Nucleus accumbens (tissue), 56 donors: ENCODE data around the gene RCAN2.

Experiments used
- DNase-seq, 56 donors: peaks; one replicate each; lab custom pipeline; 2025; lab: John Stamatoyannopoulos, UW

RCAN2 gene

GRCh38 chr6:46269447-46270229, 221.6 kb downstream of the RCAN2 start:
- peak in 27 of 56 donors; percentile 1 to 53 (median 16) for DNase-seq

GRCh38 chr6:46267515-46267914, 223.7 kb downstream of the RCAN2 start:
- DNase-seq, result no peak

DNA sequence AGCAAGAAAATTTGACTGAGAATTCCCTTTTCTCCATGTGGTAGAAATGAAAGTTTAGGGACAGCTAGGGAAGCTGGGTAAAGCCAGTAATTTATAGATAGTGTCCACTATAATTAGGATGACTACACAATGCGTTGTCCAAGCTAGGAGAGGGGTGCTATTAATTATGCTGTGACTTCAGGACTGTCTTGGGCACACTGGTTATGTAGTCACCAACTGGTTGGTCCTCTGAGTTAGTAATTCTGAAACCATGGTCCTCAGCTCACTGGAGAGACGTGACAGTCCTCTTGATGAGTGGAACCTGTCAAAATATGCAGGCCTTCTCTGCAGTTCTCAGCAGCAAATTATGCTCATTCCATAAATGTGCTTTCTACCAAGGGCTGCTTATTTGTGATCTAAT, 225.9 kb downstream of the RCAN2 start:
- no peak for DNase-seq

DNA sequence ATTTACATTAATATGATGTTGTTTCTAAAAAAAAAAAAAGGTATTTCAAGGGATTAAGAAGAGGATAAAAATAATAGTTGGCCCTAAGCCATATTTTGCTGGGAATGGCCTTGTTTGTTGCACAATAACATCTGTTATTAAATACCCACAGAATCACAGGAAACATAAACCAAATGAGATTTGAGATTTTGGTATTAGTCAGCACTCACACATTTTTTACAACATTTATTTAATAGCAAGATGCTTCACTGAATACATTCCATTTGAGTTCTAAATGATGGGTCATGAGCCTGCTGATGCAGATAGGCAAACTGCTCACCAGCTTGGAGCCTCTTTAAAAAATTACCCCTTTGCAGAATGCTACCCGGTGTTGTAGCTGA, 227.6 kb downstream of the RCAN2 start:
- DNase-seq, result no peak

DNA sequence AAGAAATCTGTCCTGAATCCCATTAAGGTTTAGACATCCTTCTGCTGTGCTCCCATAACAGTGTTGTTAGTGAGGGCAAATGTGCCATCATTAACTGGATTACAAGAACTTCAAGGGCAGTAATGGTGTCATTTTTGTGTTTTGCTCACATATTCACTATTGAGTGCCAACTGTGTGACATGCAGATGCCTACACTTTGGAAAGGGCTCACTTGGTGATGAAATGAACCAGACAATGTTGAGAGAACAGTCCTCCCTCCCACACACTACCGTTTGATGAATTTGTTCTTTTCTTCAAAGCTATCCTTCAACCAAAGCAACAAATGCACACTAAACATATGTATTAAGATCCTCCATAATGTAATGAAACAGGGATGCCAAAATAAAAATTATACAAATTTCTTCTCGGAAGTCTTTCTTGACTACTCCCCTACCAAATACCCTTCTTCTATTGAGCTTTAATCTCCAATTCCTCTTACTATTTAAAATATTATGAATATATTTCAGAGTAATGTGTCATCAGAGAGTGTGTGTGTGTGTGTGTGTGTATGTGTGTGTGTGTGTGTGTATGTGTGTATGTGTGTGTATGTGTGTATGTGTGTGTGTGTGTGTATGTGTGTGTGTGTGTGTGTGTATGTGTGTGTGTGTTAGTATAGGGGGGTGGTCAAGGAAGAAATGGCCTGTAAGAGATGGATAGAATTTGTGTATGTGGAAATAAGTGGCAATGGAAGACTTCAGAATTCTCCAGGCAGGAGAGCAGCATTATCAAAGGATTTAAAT, 228.1 kb downstream of the RCAN2 start:
- no peak for DNase-seq

- DNase-seq, result no peak
Measured at GRCh38 chr6:46258249-46258648, 233.0 kb downstream of the RCAN2 start.

- no peak for DNase-seq
Measured at GRCh38 chr6:46255528-46255927, 235.7 kb downstream of the RCAN2 start.

DNA sequence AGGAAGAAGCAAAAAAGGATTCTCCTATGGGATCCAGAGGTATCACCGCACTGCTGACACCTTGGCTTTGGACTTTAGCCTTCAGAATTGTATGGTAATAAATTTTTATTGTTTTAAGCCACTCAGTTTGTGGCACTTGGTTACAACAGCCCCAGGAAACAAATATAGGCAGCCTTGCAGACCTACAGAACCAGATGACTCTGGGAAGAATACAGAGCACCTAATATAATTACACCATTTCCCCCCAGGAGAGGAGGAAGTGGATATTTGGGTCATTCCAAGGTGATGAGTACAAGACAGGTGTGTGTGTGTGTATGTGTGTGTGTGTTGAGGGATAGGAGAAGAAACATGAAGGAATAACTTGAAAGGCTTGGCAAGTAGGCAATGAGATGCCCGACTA, 236.3 kb downstream of the RCAN2 start:
- DNase-seq, result no peak

GRCh38 chr6:46254331-46254730, 236.9 kb downstream of the RCAN2 start:
- DNase-seq, result no peak

DNA sequence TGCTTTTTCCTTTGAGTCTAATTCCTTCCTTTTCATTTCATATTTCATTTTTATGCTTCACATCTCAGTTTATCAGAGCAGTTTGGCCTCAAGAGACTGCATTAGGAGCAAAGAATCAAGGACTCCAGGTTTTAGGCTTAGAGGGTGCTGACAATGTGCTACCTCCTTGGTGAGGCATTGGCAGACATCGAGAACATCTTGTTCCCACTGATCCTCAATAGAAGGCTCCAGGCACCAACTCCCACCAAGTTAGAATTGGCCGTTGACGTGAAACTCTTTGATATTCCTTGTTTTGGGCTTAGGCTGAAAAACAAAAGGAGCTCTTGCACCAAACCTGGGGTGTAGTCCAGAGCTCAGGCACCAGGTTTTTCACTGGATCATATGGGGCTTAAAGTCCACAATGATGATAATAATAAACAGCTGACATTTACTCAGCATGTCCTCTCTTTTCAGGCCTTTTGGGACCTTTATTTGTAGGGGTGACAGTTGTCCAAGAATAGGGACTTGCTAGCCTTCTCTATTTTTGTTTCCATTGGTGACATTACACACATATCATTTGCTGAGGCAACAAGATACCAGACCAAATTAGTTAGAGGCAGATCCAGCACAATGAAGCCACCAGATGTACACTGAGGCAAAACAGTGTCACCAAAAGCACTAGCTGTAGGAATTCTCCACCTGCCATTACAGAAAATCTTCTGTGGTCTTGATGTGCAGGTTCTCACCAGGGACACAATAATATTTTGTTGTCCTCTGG, 239.5 kb downstream of the RCAN2 start:
- no peak for DNase-seq

DNA sequence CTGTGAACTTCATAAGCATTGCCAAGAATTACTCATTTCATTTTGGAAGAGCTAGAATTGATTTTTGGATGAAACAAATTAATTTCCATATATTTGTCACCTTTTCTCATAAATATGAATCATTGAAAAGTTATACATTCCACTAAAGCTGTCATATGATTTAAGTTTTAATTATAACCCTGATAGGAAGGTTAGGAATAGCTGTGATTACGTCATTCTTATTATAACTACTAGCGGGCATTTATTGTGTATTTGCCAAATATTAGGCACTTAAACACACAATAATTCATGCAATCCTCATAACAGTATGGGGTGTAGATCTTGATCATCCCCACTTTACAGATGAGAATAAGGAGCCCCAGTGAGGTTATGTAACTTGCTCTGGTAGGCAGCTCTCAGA, 243.1 kb downstream of the RCAN2 start:
- no peak for DNase-seq

DNA sequence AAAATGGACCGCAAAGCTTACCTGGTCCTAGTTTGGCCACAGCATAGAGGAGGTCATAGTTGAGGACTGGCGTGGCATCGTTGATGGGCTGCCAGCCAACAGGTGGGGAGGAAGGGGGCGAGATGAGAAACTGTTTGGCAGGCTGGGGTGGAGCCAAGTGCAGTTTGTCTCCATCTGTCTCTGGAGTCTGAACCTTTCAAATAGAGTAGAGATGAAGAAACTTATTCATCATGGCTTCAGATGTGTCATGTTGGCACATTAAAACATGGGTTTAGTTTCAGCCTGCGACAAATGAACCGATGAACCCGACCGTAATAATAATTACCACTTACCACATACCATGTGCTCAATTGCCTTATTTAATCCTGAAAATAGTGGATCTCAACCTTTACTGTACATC, 244.5 kb downstream of the RCAN2 start:
- no peak for DNase-seq

GRCh38 chr6:46246081-46246480, 245.2 kb downstream of the RCAN2 start:
- DNase-seq, result no peak

GRCh38 chr6:46244670-46245069, 246.6 kb downstream of the RCAN2 start:
- DNase-seq, result no peak

DNA sequence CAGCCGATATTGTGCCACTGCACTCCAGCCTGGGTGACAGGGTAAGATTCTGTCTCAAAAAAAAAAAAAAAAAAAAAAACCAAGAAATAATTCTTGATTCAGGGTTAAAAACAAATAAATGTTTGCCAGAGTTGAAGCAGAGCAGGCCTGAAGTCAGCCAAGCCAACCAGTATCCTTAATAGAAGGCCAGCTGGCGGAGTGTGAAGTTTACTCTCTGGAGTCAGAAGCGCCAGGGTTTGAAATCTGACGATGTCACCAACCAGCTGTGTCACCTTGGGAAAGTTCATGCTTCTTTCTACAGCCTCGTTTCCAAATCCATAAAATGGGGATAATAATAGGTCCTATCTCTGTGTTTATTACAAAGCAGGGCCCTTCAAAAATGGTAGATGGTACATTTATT, 247.5 kb downstream of the RCAN2 start:
- peak in 1 of 56 donors; percentile 7 for DNase-seq

DNA sequence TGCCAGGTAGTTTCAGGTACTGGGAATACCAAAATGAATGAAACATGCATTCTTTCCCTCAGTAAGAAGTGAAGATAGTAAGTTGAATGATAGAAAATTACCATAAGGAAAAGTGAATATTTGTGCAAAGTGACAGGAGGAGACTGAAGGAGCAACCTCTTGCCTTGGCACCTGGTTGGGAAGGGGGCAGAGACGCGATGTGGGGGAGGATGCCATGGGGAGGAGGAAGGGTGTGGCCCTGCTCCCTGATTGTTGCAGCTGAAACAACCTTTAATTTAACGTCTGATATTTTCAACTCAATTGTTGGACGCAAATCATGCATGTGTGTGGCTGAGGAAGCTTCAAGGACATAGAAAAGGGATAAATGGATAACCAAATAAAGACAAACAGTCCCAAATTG, 248.3 kb downstream of the RCAN2 start:
- DNase-seq, result no peak

DNA sequence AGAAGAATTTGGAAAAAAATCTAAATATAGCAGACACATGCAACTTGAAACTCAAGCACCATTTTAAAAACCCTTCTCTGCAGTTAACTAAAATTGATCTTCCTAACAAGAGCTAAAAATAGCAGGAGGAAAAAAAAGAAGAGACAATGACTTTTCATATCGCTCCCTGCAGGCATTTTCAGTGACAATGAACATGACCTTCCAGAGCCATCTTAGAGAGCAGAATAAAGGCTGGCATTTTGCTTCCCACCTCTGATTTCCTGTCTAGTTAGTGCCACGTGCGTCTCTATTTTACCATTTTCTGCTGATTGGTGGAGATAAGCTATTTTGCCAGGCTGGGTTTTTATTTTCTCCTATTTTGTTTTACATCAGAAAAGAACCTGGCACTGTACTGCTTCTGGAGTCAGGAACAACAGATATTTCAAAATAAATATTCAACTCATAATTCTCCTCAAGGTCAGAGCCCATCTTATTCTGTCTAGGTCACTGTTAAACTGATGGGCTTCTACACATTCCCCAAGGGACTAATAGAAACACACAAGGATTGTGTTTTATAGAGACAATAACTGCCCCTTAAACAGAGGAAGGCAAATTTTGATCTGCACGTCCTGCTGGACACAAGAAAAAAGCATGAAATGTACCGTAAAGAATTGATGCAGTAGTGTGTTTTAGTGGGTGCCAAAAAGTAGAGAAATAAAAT, 250.2 kb downstream of the RCAN2 start:
- DNase-seq, result no peak

- no peak for DNase-seq
Measured at GRCh38 chr6:46236752-46237151, 254.5 kb downstream of the RCAN2 start.

GRCh38 chr6:46235242-46235641, 256.0 kb downstream of the RCAN2 start:
- DNase-seq, result no peak

GRCh38 chr6:46234700-46235099, 256.5 kb downstream of the RCAN2 start:
- DNase-seq, result no peak

DNA sequence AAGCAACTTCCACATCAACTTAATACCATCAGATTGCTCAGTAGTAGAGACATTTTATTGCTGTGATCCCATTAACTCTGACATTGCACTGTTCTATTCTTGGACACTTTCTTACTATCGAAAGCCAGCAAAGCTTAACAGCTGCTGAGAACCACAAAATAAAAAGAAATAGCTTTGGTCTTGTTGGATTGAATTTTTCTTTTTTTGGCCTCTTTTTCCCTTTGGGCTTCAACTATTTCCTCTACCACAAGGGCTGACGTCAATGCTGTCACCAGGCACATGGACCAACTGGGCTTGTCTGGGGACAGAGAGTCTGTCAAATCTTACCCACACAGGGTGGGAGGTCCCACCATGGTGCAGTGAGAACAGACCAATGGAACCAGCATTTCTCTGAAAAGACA, 257.1 kb downstream of the RCAN2 start:
- no peak for DNase-seq
